Measurements from ENCODE around the gene OPCML.

The OPCML gene

GRCh38 chr11:132605825-132606570 is 926.3 kb downstream of the OPCML start:
- DNase-seq (ENCODE audit: low spot score) = no peak

- no peak for DNase-seq (ENCODE audit: low spot score)
These were observed 927.9 kb downstream of the OPCML start for GRCh38 chr11:132604431-132604830.

GRCh38 chr11:132601875-132602274 is 930.4 kb downstream of the OPCML start:
- DNase-seq (ENCODE audit: low spot score) = no peak

GRCh38 chr11:132595711-132596134 is 936.6 kb downstream of the OPCML start:
- no peak for DNase-seq (ENCODE audit: low spot score)

- DNase-seq (ENCODE audit: low spot score) = no peak
These were observed 937.1 kb downstream of the OPCML start for GRCh38 chr11:132595246-132595645.

- DNase-seq (ENCODE audit: low spot score) = no peak
These were observed 941.3 kb downstream of the OPCML start for GRCh38 chr11:132590986-132591385.

GRCh38 chr11:132590554-132590953 is 941.7 kb downstream of the OPCML start:
- no peak for DNase-seq (ENCODE audit: low spot score)

GRCh38 chr11:132589791-132590190 is 942.5 kb downstream of the OPCML start:
- DNase-seq (ENCODE audit: low spot score) = no peak

- no peak for DNase-seq (ENCODE audit: low spot score)
These were observed 943.9 kb downstream of the OPCML start for GRCh38 chr11:132588366-132588765.

- no peak for DNase-seq (ENCODE audit: low spot score)
These were observed 944.6 kb downstream of the OPCML start for GRCh38 chr11:132587716-132588115.

- DNase-seq (ENCODE audit: low spot score) = no peak
These were observed 945.5 kb downstream of the OPCML start for GRCh38 chr11:132586801-132587200.

- DNase-seq (ENCODE audit: low spot score) = no peak
These were observed 952.5 kb downstream of the OPCML start for GRCh38 chr11:132579634-132580327.

GRCh38 chr11:132579136-132579535 is 953.2 kb downstream of the OPCML start:
- no peak for DNase-seq (ENCODE audit: low spot score)

- DNase-seq (ENCODE audit: low spot score) = no peak
These were observed 953.7 kb downstream of the OPCML start for GRCh38 chr11:132578580-132578979.

- no peak for DNase-seq (ENCODE audit: low spot score)
These were observed 955.6 kb downstream of the OPCML start for GRCh38 chr11:132576706-132577105.

GRCh38 chr11:132564091-132564885 is 968.0 kb downstream of the OPCML start:
- no peak for DNase-seq (ENCODE audit: low spot score)

GRCh38 chr11:132563050-132563449 is 969.3 kb downstream of the OPCML start:
- DNase-seq (ENCODE audit: low spot score) = no peak

- no peak for DNase-seq (ENCODE audit: low spot score)
These were observed 970.4 kb downstream of the OPCML start for GRCh38 chr11:132561937-132562336.

GRCh38 chr11:132559331-132560036 is 972.8 kb downstream of the OPCML start:
- DNase-seq (ENCODE audit: low spot score) = no peak

- DNase-seq (ENCODE audit: low spot score) = no peak
These were observed 976.0 kb downstream of the OPCML start for GRCh38 chr11:132556316-132556715.

- no peak for DNase-seq (ENCODE audit: low spot score)
These were observed 976.7 kb downstream of the OPCML start for GRCh38 chr11:132555617-132556016.

- DNase-seq (ENCODE audit: low spot score) = no peak
These were observed 981.3 kb downstream of the OPCML start for GRCh38 chr11:132551016-132551415.

All from HuH-7 (cell line).